NCI-H128 (cell line): ENCODE results near the gene DLGAP5.
A peak's percentile ranks its signal among the peaks of the same experiment; 100 is the strongest.

Source experiments
- DNase-seq: peaks from one replicate; lab custom pipeline; 2025; ENCODE audit not compliant: unreplicated experiment; lab: John Stamatoyannopoulos, UW

The DLGAP5 gene

GRCh38 chr14:55191203-55192053 lies at the start of gene DLGAP5:
Gene DLGAP5, minus strand, starts transcription at chr14:55191585. Its CDS starts 2,406 bp downstream, at chr14:55189179.
- peak; percentile 93 for DNase-seq

- DNase-seq, result no peak
These were observed 49.3 kb upstream of the DLGAP5 start for GRCh38 chr14:55240526-55241178.

- DNase-seq, result no peak
These were observed 47.9 kb upstream of the DLGAP5 start for GRCh38 chr14:55239320-55239719.

GRCh38 chr14:55238019-55238680 lies 46.8 kb upstream of the DLGAP5 start:
- DNase-seq, result no peak

GRCh38 chr14:55233591-55233990 lies 42.2 kb upstream of the DLGAP5 start:
- no peak for DNase-seq

- DNase-seq, result no peak
These were observed 36.9 kb upstream of the DLGAP5 start for GRCh38 chr14:55228261-55228660.

GRCh38 chr14:55223364-55223763 lies 32.0 kb upstream of the DLGAP5 start:
- no peak for DNase-seq

GRCh38 chr14:55221968-55222367 lies 30.6 kb upstream of the DLGAP5 start:
- DNase-seq, result no peak

- no peak for DNase-seq
These were observed 29.8 kb upstream of the DLGAP5 start for GRCh38 chr14:55221186-55221585.

- no peak for DNase-seq
These were observed 28.8 kb upstream of the DLGAP5 start for GRCh38 chr14:55220230-55220629.

GRCh38 chr14:55212634-55213033 lies 21.2 kb upstream of the DLGAP5 start:
- DNase-seq, result no peak

GRCh38 chr14:55207832-55208231 lies 16.4 kb upstream of the DLGAP5 start:
- no peak for DNase-seq

GRCh38 chr14:55206175-55206693 lies 14.8 kb upstream of the DLGAP5 start:
- no peak for DNase-seq

GRCh38 chr14:55201219-55202101 lies 10.1 kb upstream of the DLGAP5 start:
- no peak for DNase-seq

GRCh38 chr14:55200651-55201050 lies 9.3 kb upstream of the DLGAP5 start:
- no peak for DNase-seq

GRCh38 chr14:55198749-55199148 lies 7.4 kb upstream of the DLGAP5 start:
- no peak for DNase-seq

GRCh38 chr14:55194656-55195355 lies 3.4 kb upstream of the DLGAP5 start:
- no peak for DNase-seq

- DNase-seq, result no peak
These were observed 753 bp upstream of the DLGAP5 start for GRCh38 chr14:55192054-55192621.

GRCh38 chr14:55190906-55191202 lies 531 bp downstream of the DLGAP5 start:
- DNase-seq, result no peak
